GM23338 (cell line): ENCODE results near the gene FASTKD2. TPM values are rescaled to one million over a fixed set of nuclear protein-coding genes. Genes with fewer than 3 reads are reported as not detected.

ENCODE experiments used
- ATAC-seq: fragments of 200-7000 bp; cut with Tn5 transposase; 3 replicates; pipeline ENCODE4 v1.9.1; 2020
- DNase-seq: peaks from one replicate; pipeline ENCODE4 v3.0.0-alpha.2; 2015; ENCODE audit warnings: low spot score
- H2AFZ ChIP-seq: fragments of 200-600 bp; sonication (generic); 2 replicates; pipeline ENCODE4 v1.8.0; 2016; ENCODE audit warnings: antibody characterized with exemption, mild to moderate bottlenecking, moderate library complexity
- H3F3A ChIP-seq: fragments of 200-600 bp; sonication (generic); replicated peaks from 2 replicates; pipeline ENCODE4 v1.8.0; 2017; ENCODE audit warnings: antibody characterized with exemption, mixed run types, low read depth
- H3K27ac ChIP-seq: fragments of 200-600 bp; sonication (generic); 2 replicates; pipeline ENCODE4 v1.6.1; 2016; ENCODE audit warnings: low read depth
- H3K27me3 ChIP-seq: fragments of 200-600 bp; sonication (generic); 2 replicates; pipeline ENCODE4 v1.8.0; 2016; ENCODE audit warnings: mild to moderate bottlenecking, mixed run types, moderate library complexity; ENCODE audit not compliant: insufficient read depth
- H3K36me3 ChIP-seq: fragments of 200-600 bp; sonication (generic); 2 replicates; pipeline ENCODE4 v1.8.0; 2016; ENCODE audit warnings: mild to moderate bottlenecking; ENCODE audit not compliant: insufficient read depth
- H3K4me1 ChIP-seq: fragments of 200-600 bp; sonication (generic); 2 replicates; pipeline ENCODE4 v1.8.0; 2016; ENCODE audit warnings: mild to moderate bottlenecking, moderate library complexity; ENCODE audit not compliant: insufficient read depth
- H3K4me2 ChIP-seq: fragments of 200-600 bp; sonication (generic); 2 replicates; pipeline ENCODE4 v1.7.1; 2017; ENCODE audit warnings: mixed run types
- H3K4me3 ChIP-seq: fragments of 200-600 bp; sonication (generic); 2 replicates; pipeline ENCODE4 v1.6.1; 2016; ENCODE audit warnings: mixed run types
- H3K79me2 ChIP-seq: fragments of 200-600 bp; sonication (generic); replicated peaks from 2 replicates; pipeline ENCODE4 v1.8.0; 2017; ENCODE audit warnings: mild to moderate bottlenecking; ENCODE audit not compliant: insufficient read depth
- H3K9me2 ChIP-seq: fragments of 200-600 bp; sonication (generic); 2 replicates; pipeline ENCODE4 v1.8.0; 2017; ENCODE audit not compliant: insufficient read depth
- H4K20me1 ChIP-seq: fragments of 200-600 bp; sonication (generic); replicated peaks from 2 replicates; pipeline ENCODE4 v1.8.0; 2017; ENCODE audit warnings: mild to moderate bottlenecking; ENCODE audit not compliant: insufficient read depth
- H3K27ac Mint-ChIP-seq: 2 replicates; pipeline ENCODE4 v1.8.0; 2020; ENCODE audit warnings: inconsistent platforms, mild to moderate bottlenecking, moderate library complexity, mixed read lengths
- H3K27me3 Mint-ChIP-seq: 3 replicates; pipeline ENCODE4 v1.8.0; 2022; ENCODE audit warnings: low read depth, mild to moderate bottlenecking, moderate library complexity, mixed read lengths, inconsistent platforms; ENCODE audit not compliant: insufficient read depth, poor library complexity
- H3K36me3 Mint-ChIP-seq: 3 replicates; pipeline ENCODE4 v1.8.0; 2021; ENCODE audit warnings: low read depth, mild to moderate bottlenecking, inconsistent platforms, moderate library complexity, mixed read lengths
- H3K4me1 Mint-ChIP-seq: 3 replicates; pipeline ENCODE4 v1.8.0; 2020; ENCODE audit warnings: mild to moderate bottlenecking, inconsistent platforms, mixed read lengths
- H3K4me3 Mint-ChIP-seq: 3 replicates; pipeline ENCODE4 v1.8.0; 2021; ENCODE audit warnings: moderate library complexity, mild to moderate bottlenecking, inconsistent platforms, mixed read lengths
- H3K9me3 Mint-ChIP-seq: 3 replicates; pipeline ENCODE4 v1.8.0; 2020; ENCODE audit warnings: moderate library complexity, mild to moderate bottlenecking, inconsistent platforms, mixed read lengths
- EZH2 ChIP-seq: fragments of 200-600 bp; sonication (generic); IDR thresholded peaks from one replicate; pipeline ENCODE4 v1.8.0; 2017; ENCODE audit warnings: antibody characterized with exemption, mild to moderate bottlenecking, low read depth; ENCODE audit not compliant: unreplicated experiment
- NANOG ChIP-seq: IDR thresholded peaks from 2 replicates; pipeline ENCODE4 v1.6.1; 2016; ENCODE audit warnings: antibody characterized with exemption, borderline replicate concordance
- REST ChIP-seq: IDR thresholded peaks from one replicate; pipeline ENCODE4 v1.6.1; 2018; ENCODE audit warnings: antibody characterized with exemption; ENCODE audit not compliant: unreplicated experiment
- STAT1 ChIP-seq: IDR thresholded peaks from one replicate; pipeline ENCODE4 v1.6.1; 2016; ENCODE audit warnings: antibody characterized with exemption; ENCODE audit not compliant: unreplicated experiment
- ZNF114 ChIP-seq: fragments of 250-450 bp; sonication (Bioruptor Pico); IDR thresholded peaks from 2 replicates; pipeline ENCODE4 v1.5.0; 2020; ENCODE audit warnings: mild to moderate bottlenecking, moderate library complexity
- ZNF462 ChIP-seq: fragments of 250-450 bp; sonication (Bioruptor Pico); IDR thresholded peaks from 2 replicates; pipeline ENCODE4 v1.5.0; 2020; ENCODE audit warnings: mild to moderate bottlenecking, moderate library complexity
- polyA plus RNA-seq: library from polyadenylated mRNA; unstranded; fragments of >200 nt; fragmentation: Nextera tagmentation; extraction: Ambion mirVana; gene quantifications from 2 replicates; pipeline ENCODE4 v1.2.1, GENCODE V29; 2016
- total RNA-seq: library from RNA; depleted of rRNA; stranded (reverse); fragments of >200 nt; shearing (Covaris generic); gene quantifications from 2 replicates; pipeline ENCODE4 v1.2.3, GENCODE V29; 2014

FASTKD2 gene
- total and polyA plus RNA-seq, 2 experiments from 2014 or later = 20.5 to 48.7 TPM

DNA sequence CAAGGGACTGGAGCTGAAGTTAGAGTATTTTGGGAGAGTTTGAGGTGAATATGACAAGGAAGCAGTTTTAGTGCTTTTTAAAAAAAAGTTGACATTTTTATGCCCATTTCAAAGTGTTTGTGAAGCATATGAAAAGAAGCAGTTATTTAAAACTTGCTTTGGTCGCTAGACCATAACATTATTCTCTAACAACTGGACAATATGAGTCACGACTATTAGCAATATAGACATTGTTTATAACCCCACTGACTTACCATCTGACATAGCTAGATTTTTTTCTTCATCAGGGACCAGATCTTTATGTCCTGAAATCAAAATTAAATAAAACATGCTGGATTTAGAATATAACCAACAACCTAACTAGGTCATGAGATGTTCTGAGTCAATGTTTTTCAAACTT, 24.6 kb upstream of the FASTKD2 start:
- ATAC-seq (no peak), DNase-seq (no peak)
- Histone ChIP-seq H3K4me2 (no peak overlapping the region), H3K36me3 (no peaks in the 10 kb centered on the region), H4K20me1 (no peaks in the 10 kb centered on the region; the same call in 1 of the 2 replicates), H3K27me3 (no peaks in the 10 kb centered on the region), H2AFZ (no peak overlapping the region), H3K27ac (no peak overlapping the region), H3F3A (no peaks in the 10 kb centered on the region), H3K4me1 (no peaks in the 10 kb centered on the region), H3K79me2 (no peaks in the 10 kb centered on the region), H3K4me3 (no peak overlapping the region), H3K9me2 (0 out of 2 replicates have a peak, but pooled peaks cover 2% of the 10 kb centered on the region)
- Mint-ChIP-seq H3K4me3 (no peak overlapping the region), H3K27me3 (no peaks in the 10 kb centered on the region), H3K36me3 (no peaks in the 10 kb centered on the region), H3K27ac (no peak overlapping the region), H3K9me3 (no peaks in the 10 kb centered on the region), H3K4me1 (no peaks in the 10 kb centered on the region)
- TF ChIP-seq STAT1 = no peak
- TF ChIP-seq REST = no peak
- TF ChIP-seq ZNF462 = no peak
- no peak for TF ChIP-seq EZH2
- TF ChIP-seq ZNF114 (CRISPR knock-in tag) = no peak
- TF ChIP-seq NANOG = no peak
